HG02973 (cell line): ENCODE data around the gene ACSL5.
"Not testable (repeated sequence)": the region's sequence is repeated elsewhere in the genome, so short reads cannot be mapped to it uniquely, and the experiment has no call there.

ENCODE experiments used
- ATAC-seq: cut with Tn5 transposase; IDR thresholded peaks from one replicate; pipeline ENCODE4 v1.9.1; 2021; ENCODE audit warnings: moderate library complexity; ENCODE audit not compliant: unreplicated experiment

Gene ACSL5

DNA sequence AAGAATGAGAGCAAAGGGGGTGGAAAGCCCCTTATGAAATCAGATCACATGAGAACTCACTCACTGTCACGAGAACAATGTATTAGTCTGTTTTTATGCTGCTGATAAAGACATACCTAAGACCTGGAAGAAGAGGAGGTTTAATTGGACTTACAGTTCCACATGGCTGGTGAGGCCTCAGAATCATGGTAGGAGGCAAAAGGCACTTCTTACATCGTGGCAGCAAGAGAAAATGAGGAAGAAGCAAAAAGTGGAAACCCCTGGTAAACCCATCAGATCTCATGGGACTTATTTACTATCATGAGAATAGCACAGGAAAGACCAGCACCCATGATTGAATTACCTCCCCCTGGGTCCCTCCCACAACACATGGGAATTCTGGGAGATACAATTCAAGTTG lies 32.9 kb downstream of the ACSL5 start:
- not testable (repeated sequence) for ATAC-seq

GRCh38 chr10:112407696-112408095 lies 33.8 kb downstream of the ACSL5 start:
- no peak for ATAC-seq

- ATAC-seq: no peak
These were observed 35.4 kb downstream of the ACSL5 start for GRCh38 chr10:112409299-112409698.

GRCh38 chr10:112409755-112410154 lies 35.8 kb downstream of the ACSL5 start:
- ATAC-seq: no peak

GRCh38 chr10:112412696-112413095 lies 38.8 kb downstream of the ACSL5 start:
- no peak for ATAC-seq

DNA sequence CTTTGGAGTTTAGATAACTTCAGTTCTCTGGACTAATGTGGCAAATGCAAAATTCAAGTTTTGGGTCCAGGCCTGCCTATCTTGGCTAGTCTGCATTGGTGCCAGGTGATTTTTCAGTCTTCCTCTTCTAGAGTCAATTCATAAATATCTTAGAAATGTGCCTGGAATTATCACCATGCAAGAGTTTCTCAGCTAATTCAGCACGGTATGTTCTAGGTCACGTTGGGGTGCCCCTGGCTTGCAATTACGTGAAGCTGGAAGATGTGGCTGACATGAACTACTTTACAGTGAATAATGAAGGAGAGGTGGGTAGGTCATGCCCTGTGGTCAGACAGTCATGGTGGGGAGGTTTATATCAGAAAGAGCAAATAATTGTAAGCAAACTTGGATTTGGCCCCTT lies 47.8 kb downstream of the ACSL5 start:
- ATAC-seq: no peak

DNA sequence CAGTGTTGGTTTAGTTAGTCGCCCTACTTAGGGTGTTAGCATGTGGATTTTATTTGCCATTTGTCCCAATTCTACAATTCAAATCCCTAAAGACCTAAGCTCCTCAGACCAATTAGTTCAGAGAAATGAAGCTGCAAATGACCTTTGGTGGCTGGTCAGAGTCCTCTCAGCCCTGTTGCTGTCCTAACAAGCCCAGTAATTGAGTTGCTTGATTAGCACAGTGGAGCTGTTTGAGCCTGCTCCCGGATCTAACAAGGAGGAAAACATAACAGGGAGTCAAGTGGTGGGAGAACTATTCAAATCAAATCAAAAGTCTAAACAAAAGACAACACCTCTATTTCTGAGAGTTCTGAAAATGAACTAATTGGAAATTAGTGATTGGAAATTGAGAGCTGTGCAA lies 50.7 kb downstream of the ACSL5 start:
- ATAC-seq: no peak

DNA sequence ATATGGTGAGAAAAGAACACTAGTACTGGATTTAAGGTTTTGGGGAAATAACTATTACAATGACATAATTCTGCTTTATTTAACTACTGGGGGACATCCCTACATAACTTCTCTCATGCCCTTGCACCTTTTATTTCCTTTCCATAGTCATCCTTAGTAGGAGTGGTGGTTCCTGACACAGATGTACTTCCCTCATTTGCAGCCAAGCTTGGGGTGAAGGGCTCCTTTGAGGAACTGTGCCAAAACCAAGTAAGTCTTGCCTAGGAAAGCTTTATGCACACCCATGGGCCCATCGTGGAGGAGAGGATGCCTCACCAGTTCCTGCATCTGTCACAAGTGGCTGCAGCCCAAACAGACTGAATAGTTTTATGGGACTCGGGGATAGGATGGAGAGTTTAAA lies 52.2 kb downstream of the ACSL5 start:
- ATAC-seq: no peak

DNA sequence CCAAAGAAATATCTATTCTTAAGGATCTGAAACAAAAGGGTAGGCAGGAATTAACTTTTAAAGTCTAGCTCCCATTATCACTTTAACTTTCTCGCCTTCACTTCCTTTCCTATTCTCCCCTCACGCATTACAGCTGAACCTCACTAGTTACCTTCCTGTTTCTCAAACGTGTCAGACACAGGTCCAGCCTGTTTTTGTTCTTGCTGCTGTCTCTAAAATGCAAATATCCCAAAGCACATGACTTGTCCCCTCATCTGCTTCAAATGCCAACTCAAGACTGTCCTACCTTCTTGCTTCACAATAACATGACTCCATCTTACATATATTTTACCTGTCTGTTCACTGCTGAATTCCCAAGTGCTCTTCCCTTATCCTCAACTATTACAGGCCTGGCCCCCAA lies 55.2 kb downstream of the ACSL5 start:
- no peak for ATAC-seq

GRCh38 chr10:112429654-112430230 lies 55.8 kb downstream of the ACSL5 start:
- ATAC-seq: no peak

DNA sequence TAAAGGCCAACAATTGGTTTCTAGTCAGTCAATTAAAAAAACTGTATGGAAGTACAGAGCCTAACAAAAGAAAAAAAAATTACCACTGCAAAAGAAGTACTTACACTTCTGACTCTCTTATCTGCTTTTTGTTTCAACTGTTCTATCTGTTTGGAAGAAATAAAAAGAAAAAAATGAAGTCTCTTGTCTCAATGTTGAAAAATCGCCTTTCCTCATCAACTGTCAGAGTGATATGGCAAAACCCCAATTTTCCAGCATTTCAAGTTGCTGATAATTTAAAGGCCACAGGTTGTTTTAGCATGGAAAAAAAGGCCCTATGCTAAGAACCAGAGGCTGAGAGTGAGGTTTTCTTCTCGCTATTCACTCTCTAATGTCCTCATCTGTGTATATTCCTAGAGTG lies 59.2 kb downstream of the ACSL5 start:
- ATAC-seq: no peak

GRCh38 chr10:112434988-112435619 lies 61.2 kb downstream of the ACSL5 start:
- no peak for ATAC-seq

GRCh38 chr10:112438356-112438755 lies 64.4 kb downstream of the ACSL5 start:
- no peak for ATAC-seq

- no peak for ATAC-seq
These were observed 67.6 kb downstream of the ACSL5 start for GRCh38 chr10:112441520-112441919.

DNA sequence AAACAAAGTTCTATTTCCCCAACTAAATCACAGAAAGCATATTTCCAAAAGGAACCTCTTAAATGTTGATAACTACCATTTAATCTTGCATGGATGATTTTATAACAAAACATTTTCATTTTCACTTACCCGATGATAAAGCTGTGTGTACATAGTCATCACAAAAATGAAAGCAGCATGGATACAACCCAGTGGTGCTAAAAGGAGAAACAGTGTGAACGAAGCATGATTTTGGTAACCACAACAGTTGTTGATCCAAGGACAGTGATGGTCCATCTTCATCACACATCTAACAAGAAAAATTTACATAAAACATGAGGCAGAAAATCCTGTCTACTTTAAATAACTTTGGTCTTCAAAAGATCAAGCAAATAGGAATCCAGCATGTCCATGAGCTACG lies 68.1 kb downstream of the ACSL5 start:
- peak; percentile 34 for ATAC-seq

- ATAC-seq: no peak
These were observed 72.3 kb downstream of the ACSL5 start for GRCh38 chr10:112446055-112446854.

DNA sequence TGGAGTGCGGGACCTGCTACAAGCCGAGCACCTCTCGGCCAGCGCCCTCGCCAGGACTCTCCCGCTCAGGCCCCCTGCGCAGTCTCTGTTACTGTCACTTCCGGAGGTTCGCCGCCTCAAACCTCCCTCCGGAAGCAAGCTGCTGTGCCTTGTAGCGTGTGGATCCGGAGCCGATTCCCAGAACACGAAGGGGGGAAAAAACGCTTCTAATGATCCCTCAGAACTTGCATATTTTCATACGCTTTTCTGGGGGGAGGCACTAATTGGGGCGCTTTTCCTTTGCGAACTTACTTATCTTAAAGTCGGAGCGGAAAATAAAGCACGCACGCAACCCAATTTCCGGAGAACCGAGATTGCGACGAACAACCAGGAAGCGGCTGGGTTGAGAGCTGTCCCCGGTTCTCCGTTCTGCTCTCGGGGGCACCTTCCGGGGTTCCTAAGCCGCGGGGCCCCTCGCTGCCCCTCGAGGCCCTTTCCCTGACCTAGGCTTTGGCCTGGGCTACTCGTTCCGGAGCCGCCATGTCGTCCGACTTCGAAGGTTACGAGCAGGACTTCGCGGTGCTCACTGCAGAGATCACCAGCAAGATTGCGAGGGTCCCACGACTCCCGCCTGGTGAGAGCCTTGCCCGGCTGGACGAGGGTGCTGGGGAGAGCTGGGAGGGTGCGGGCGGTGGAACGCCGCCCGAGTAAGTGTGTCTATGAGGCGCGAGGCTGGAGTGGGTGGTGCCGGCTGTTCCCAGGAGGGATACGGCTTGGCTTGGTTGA lies 73.1 kb downstream of the ACSL5 start, which contains the start of the genes VTI1A and ZDHHC6:
Gene VTI1A, plus strand, starts transcription at position 361 of the 765 bp plus-strand sequence. Its CDS starts 159 bp downstream, at position 520.
Gene ZDHHC6, minus strand, starts transcription at position 60 of the 765 bp plus-strand sequence. CDS start 1,478 bp downstream, outside the sequence.
- ATAC-seq: peak; percentile 83

- ATAC-seq: no peak
These were observed 73.7 kb downstream of the ACSL5 start for GRCh38 chr10:112447620-112447928.

- ATAC-seq: no peak
These were observed 75.0 kb downstream of the ACSL5 start for GRCh38 chr10:112448888-112449287.

DNA sequence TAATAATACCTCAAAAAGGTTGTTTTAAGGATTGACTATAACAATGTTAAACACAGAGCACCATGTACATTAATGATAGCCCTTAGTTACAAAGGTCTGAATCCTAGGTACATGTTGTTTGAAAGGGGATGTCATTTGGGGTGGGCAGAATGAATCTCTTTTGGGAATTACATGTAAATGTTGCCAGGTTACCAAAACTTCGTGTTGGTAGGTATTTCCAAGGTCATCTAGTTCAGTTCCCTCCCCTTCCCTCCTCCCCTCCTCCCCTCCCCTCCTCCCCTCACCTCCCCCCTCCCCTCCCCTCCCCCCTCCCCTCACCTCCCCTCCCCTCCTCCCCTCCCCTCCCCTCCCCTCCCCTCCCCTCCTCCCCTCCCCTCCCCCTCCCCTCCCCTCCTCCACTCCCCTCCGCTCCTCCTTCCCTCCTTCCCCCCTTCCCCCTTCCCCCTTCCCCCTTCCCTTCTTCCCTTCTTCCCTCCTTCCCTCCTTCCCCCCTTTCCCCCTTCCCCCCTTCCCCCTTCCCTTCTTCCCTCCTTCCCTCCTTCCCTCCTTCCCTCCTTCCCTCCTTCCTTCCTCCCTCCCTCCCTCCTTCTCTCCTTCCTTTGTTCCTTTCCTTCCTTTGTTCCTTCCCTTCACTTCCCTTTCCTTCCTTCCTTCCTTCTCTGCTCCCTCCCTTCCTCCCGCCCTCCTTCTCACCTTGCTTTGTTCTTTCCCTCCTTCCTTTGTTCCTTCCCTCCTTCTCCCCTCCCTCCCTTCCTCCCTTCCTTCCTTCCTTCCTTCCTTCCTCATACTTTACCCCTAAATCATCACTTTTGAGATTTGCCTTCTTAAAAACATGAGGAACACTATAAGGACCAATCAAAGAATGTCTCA lies 81.2 kb downstream of the ACSL5 start:
- no peak for ATAC-seq
